Suprapubic skin (tissue), 4 donors: ENCODE measurements around the gene RPL19.

Experiments used
- POLR2A ChIP-seq, 2 donors: fragments of 450-650 bp; IDR thresholded peaks; one replicate each; pipeline ENCODE4 v1.6.1; 2017; ENCODE audit warnings: antibody characterized with exemption in 2 of 2, mild to moderate bottlenecking in 2 of 2, moderate library complexity in 2 of 2
- POLR2AphosphoS5 ChIP-seq, 3 donors: sonication (generic); formaldehyde crosslinking; IDR thresholded peaks; one replicate each; pipeline ENCODE4 v1.6.1; 2017; ENCODE audit warnings: antibody characterized with exemption in 3 of 3
- TF ChIP-seq, protein P1 (sequence below), 2 donors: fragments of 200-600 bp in 1 of 2; fragments of 450-650 bp in 1 of 2; sonication (generic) in 1 of 2; IDR thresholded peaks; one replicate each; pipeline ENCODE4 v1.5.1; 2016 to 2019; ENCODE audit warnings: antibody characterized with exemption in 2 of 2, mild to moderate bottlenecking in 1 of 2, moderate library complexity in 1 of 2

- TF ChIP-seq POLR2AphosphoS5 (IDR thresholded peaks at IDR 0.05) (no peak), POLR2A (IDR thresholded peaks at IDR 0.05) (no peak)
- TF ChIP-seq, protein P1, sequence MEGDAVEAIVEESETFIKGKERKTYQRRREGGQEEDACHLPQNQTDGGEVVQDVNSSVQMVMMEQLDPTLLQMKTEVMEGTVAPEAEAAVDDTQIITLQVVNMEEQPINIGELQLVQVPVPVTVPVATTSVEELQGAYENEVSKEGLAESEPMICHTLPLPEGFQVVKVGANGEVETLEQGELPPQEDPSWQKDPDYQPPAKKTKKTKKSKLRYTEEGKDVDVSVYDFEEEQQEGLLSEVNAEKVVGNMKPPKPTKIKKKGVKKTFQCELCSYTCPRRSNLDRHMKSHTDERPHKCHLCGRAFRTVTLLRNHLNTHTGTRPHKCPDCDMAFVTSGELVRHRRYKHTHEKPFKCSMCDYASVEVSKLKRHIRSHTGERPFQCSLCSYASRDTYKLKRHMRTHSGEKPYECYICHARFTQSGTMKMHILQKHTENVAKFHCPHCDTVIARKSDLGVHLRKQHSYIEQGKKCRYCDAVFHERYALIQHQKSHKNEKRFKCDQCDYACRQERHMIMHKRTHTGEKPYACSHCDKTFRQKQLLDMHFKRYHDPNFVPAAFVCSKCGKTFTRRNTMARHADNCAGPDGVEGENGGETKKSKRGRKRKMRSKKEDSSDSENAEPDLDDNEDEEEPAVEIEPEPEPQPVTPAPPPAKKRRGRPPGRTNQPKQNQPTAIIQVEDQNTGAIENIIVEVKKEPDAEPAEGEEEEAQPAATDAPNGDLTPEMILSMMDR (IDR thresholded peaks at IDR 0.05), result no peak
These were observed 23.1 kb downstream of the RPL19 start for GRCh38 chr17:39222866-39223834.
